Keratinocyte (primary cell): ENCODE results near the gene PTPN4. TPM values are rescaled to one million over a fixed set of nuclear protein-coding genes. Genes with fewer than 3 reads are reported as not detected.

Source experiments
- DNase-seq: peaks from one replicate; pipeline ENCODE4 v3.0.0-alpha.2; 2011; ENCODE audit warnings: low read depth, missing footprints, low spot score
- FAIRE-seq: peaks from 2 replicates; lab custom pipeline; 2011; peaks lifted over from hg19 to GRCh38; lab: Jason Lieb, UNC
- H2AFZ ChIP-seq: 2 replicates; pipeline ENCODE4 v1.6.0; 2012; ENCODE audit warnings: low read length, control low read depth, inconsistent platforms; ENCODE audit not compliant: control insufficient read depth
- H3K27ac ChIP-seq: 2 replicates; pipeline ENCODE4 v1.5.1; 2011; ENCODE audit warnings: low read length; ENCODE audit not compliant: control insufficient read depth, insufficient read depth
- H3K27me3 ChIP-seq: 3 replicates; pipeline ENCODE4 v1.6.0; 2011; ENCODE audit warnings: low read length; ENCODE audit not compliant: control insufficient read depth, insufficient read depth; ENCODE audit errors: extremely low read depth
- H3K36me3 ChIP-seq, 2 experiments: 2 replicates in 1 of 2; 3 replicates in 1 of 2; pipeline ENCODE4 v1.5.1; 2011; ENCODE audit warnings: low read length in 2 of 2, mild to moderate bottlenecking in 1 of 2; ENCODE audit not compliant: control insufficient read depth in 2 of 2, insufficient read depth in 2 of 2; ENCODE audit errors: extremely low read depth in 1 of 2
- H3K4me1 ChIP-seq: 3 replicates; pipeline ENCODE4 v1.5.1; 2011; ENCODE audit warnings: low read length; ENCODE audit not compliant: control insufficient read depth, insufficient read depth; ENCODE audit errors: extremely low read depth
- H3K4me2 ChIP-seq: 3 replicates; pipeline ENCODE4 v1.6.0; 2011; ENCODE audit warnings: low read depth, low read length; ENCODE audit not compliant: control insufficient read depth, insufficient read depth; ENCODE audit errors: extremely low read depth
- H3K4me3 ChIP-seq, 3 experiments: fragments of 200-600 bp in 1 of 3; sonication (generic) in 1 of 3; 2 replicates in 2 of 3; 3 replicates in 1 of 3; pipeline ENCODE4 v1.5.1; 2011 to 2016; ENCODE audit warnings: low read length in 3 of 3, mild to moderate bottlenecking in 3 of 3, control low read depth in 2 of 3, inconsistent platforms in 1 of 3, low read depth in 1 of 3, mixed read lengths in 1 of 3, mixed run types in 1 of 3, moderate library complexity in 1 of 3; ENCODE audit not compliant: control insufficient read depth in 2 of 3, insufficient read depth in 2 of 3; ENCODE audit errors: extremely low read depth in 1 of 3
- H3K79me2 ChIP-seq: 2 replicates; pipeline ENCODE4 v1.6.0; 2012; ENCODE audit warnings: low read length; ENCODE audit not compliant: control insufficient read depth, insufficient read depth
- H3K9ac ChIP-seq: 3 replicates; pipeline ENCODE4 v1.6.0; 2011; ENCODE audit warnings: low read length; ENCODE audit not compliant: control insufficient read depth, insufficient read depth; ENCODE audit errors: extremely low read depth
- H3K9me1 ChIP-seq: 3 replicates; pipeline ENCODE4 v1.6.0; 2011; ENCODE audit warnings: low read length; ENCODE audit not compliant: control insufficient read depth, insufficient read depth; ENCODE audit errors: extremely low read depth
- H3K9me3 ChIP-seq: 2 replicates; pipeline ENCODE4 v1.5.1; 2012; ENCODE audit warnings: low read depth, low read length; ENCODE audit not compliant: control insufficient read depth
- H4K20me1 ChIP-seq: 3 replicates; pipeline ENCODE4 v1.6.0; 2011; ENCODE audit warnings: low read length; ENCODE audit not compliant: control insufficient read depth, insufficient read depth; ENCODE audit errors: extremely low read depth
- EZH2 ChIP-seq: IDR thresholded peaks from one replicate; pipeline ENCODE4 v1.6.1; 2012; ENCODE audit warnings: inconsistent platforms, mild to moderate bottlenecking, low read length, moderate library complexity
- dilution Hi-C: fragments of 300-500 bp; cut with MboI; formaldehyde crosslinking; loops from one replicate; pipeline ENCODE4 v1.7.0; 2020; ENCODE audit warnings: low sequenced_read_pairs; ENCODE audit not compliant: extremely low pct_ligation_motif_present
- polyA plus RNA-seq, 5 experiments: library from polyadenylated mRNA; depleted of rRNA in 3 of 5; stranded (reverse) in 3 of 5; stranded (forward) in 1 of 5; unstranded in 1 of 5; fragments of >200 nt; gene quantifications; 1 replicate in 1 of 5; 2 replicates in 3 of 5; 3 replicates in 1 of 5; pipeline versions ENCODE4 v1.2.1 to v1.2.3, GENCODE V29; 2011 to 2012; ENCODE audit warnings: missing spikeins in 2 of 5, low read depth in 1 of 5, low replicate concordance in 1 of 5
- TF ChIP-seq, protein P1 (sequence below), 3 experiments: IDR thresholded peaks in 1 of 3; conservative IDR thresholded peaks in 1 of 3; optimal IDR thresholded peaks in 1 of 3; 2 replicates in 2 of 3; 3 replicates in 1 of 3; pipeline versions ENCODE3 to v1.5.1; 2011; ENCODE audit warnings: low read length in 3 of 3, mild to moderate bottlenecking in 3 of 3, moderate library complexity in 2 of 3, control low read depth in 1 of 3, inconsistent platforms in 1 of 3; ENCODE audit not compliant: insufficient read depth in 2 of 3; ENCODE audit errors: extremely low read depth in 1 of 3

Gene PTPN4
- polyA plus RNA-seq, 1 donor (not counting 4 experiments of a cell fraction or from before 2014, with no cell fraction given): 20.6 TPM

DNA sequence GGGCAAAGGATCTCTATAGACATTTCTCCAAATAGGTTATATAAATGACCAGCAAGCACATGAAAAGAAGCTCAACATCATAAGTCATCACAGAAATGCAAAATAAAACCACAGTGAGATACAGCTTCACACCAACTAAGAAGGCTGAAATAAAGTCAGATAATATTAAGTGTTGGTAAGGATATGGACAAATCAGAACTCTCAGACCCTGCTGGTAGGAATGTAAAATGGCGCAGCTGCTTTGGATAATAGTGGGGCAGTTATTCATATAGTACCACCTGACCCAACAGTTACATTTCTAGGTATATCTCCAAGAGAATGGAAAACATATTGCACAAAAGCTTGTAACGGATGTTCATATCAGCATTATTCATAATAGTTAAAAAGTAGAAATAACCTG is 267.2 kb downstream of the PTPN4 start:
- H3K79me2 ChIP-seq: no peaks in the 10 kb centered on the region
- no peak overlapping the region for H3K27ac ChIP-seq
- H3K9me3 ChIP-seq: no peaks in the 10 kb centered on the region
- H3K36me3 ChIP-seq: no peaks in the 10 kb centered on the region
- H3K4me3 ChIP-seq: no peak overlapping the region
- no peaks in the 10 kb centered on the region for H4K20me1 ChIP-seq
- TF ChIP-seq EZH2: no peak
- TF ChIP-seq, protein P1, sequence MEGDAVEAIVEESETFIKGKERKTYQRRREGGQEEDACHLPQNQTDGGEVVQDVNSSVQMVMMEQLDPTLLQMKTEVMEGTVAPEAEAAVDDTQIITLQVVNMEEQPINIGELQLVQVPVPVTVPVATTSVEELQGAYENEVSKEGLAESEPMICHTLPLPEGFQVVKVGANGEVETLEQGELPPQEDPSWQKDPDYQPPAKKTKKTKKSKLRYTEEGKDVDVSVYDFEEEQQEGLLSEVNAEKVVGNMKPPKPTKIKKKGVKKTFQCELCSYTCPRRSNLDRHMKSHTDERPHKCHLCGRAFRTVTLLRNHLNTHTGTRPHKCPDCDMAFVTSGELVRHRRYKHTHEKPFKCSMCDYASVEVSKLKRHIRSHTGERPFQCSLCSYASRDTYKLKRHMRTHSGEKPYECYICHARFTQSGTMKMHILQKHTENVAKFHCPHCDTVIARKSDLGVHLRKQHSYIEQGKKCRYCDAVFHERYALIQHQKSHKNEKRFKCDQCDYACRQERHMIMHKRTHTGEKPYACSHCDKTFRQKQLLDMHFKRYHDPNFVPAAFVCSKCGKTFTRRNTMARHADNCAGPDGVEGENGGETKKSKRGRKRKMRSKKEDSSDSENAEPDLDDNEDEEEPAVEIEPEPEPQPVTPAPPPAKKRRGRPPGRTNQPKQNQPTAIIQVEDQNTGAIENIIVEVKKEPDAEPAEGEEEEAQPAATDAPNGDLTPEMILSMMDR (optimal IDR thresholded peaks at IDR 0.05 in 1 of 3, IDR thresholded peaks at IDR 0.05 in 1 of 3, conservative IDR thresholded peaks at IDR 0.05 in 1 of 3; ENCODE audit: extremely low read depth in 1 of 3, insufficient read depth in 2 of 3, low read length in 3 of 3): peak in 2 of 3 experiments; percentile 10 to 14
- no peaks in the 10 kb centered on the region for H3K9me1 ChIP-seq
- H3K27me3 ChIP-seq: no peaks in the 10 kb centered on the region
- FAIRE-seq (no peak), DNase-seq (no peak)
- no peak overlapping the region for H2AFZ ChIP-seq
- dilution Hi-C loops: no loop called here
- no peak overlapping the region for H3K9ac ChIP-seq
- H3K4me2 ChIP-seq: no peak overlapping the region
- no peaks in the 10 kb centered on the region for H3K4me1 ChIP-seq

DNA sequence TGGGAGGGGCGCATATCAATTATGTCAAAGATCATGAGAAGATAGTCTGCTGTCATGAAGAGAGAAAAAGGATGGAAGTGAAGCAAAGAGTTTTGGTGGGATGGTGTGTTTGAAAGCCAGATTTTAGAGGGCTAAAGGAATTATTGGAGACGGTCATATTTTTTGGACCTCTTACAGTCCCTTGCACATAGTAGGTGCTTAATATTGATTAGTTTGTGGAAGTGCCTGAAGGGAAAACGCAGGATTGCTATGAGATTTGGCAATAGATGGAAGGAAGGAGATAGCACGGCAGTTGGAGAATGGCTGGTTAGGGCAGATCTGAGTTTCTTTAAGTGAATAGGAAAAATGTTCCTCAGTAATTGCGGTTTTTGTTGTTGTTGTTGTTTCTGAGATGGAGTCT is 269.1 kb downstream of the PTPN4 start:
- no peaks in the 10 kb centered on the region for H4K20me1 ChIP-seq
- H2AFZ ChIP-seq: no peak overlapping the region
- TF ChIP-seq EZH2: no peak
- TF ChIP-seq, protein P1 (optimal IDR thresholded peaks at IDR 0.05 in 1 of 3, IDR thresholded peaks at IDR 0.05 in 1 of 3, conservative IDR thresholded peaks at IDR 0.05 in 1 of 3; ENCODE audit: extremely low read depth in 1 of 3, insufficient read depth in 2 of 3, low read length in 3 of 3): no peak
- DNase-seq (no peak), FAIRE-seq (no peak)
- H3K4me2 ChIP-seq: no peak overlapping the region
- no peaks in the 10 kb centered on the region for H3K27me3 ChIP-seq
- no peaks in the 10 kb centered on the region for H3K9me1 ChIP-seq
- no peak overlapping the region for H3K27ac ChIP-seq
- H3K36me3 ChIP-seq: no peaks in the 10 kb centered on the region
- no peaks in the 10 kb centered on the region for H3K9me3 ChIP-seq
- dilution Hi-C loops: no loop called here
- no peak overlapping the region for H3K9ac ChIP-seq
- H3K79me2 ChIP-seq: no peaks in the 10 kb centered on the region
- no peaks in the 10 kb centered on the region for H3K4me1 ChIP-seq
- no peak overlapping the region for H3K4me3 ChIP-seq
